Natural killer cell treated with Interleukin-12 subunit alpha and Interleukin-12 subunit beta and Interleukin-15 and Interleukin-18, amount 100 ng/mL, for 72 hours (primary cell): Measurements from ENCODE around the gene TNPO3. TPM values are rescaled to one million over a fixed set of nuclear protein-coding genes. Genes with fewer than 3 reads are reported as not detected.
"Not testable (repeated sequence)": the region's sequence is repeated elsewhere in the genome, so short reads cannot be mapped to it uniquely, and the experiment has no call there.

Experiments
- ATAC-seq, 2 donors: fragments of 150-1000 bp; cut with Tn5 transposase in 1 of 2; sonication (Bioruptor Pico), chemical (Tn5 transposase) in 1 of 2; 2 replicates each; pipeline ENCODE4 v1.10.0; 2021
- DNase-seq: peaks from one replicate; pipeline ENCODE4 v3.0.0; 2022; ENCODE audit warnings: low spot score
- H3K27ac Mint-ChIP-seq, 2 donors: 1 replicate in 1 of 2; 2 replicates in 1 of 2; pipeline ENCODE4 v1.8.0; 2022; ENCODE audit warnings: mixed read lengths in 2 of 2, mild to moderate bottlenecking in 1 of 2, moderate library complexity in 1 of 2
- H3K27me3 Mint-ChIP-seq, 2 donors: 1 replicate in 1 of 2; 2 replicates in 1 of 2; pipeline ENCODE4 v1.8.0; 2022; ENCODE audit warnings: mixed read lengths in 2 of 2
- H3K36me3 Mint-ChIP-seq: one replicate; pipeline ENCODE4 v1.8.0; 2022; ENCODE audit warnings: mixed read lengths
- H3K4me1 Mint-ChIP-seq, 2 donors: 1 replicate in 1 of 2; 2 replicates in 1 of 2; pipeline ENCODE4 v1.8.0; 2022; ENCODE audit warnings: low read depth in 2 of 2, mixed read lengths in 2 of 2, mild to moderate bottlenecking in 1 of 2
- H3K4me3 Mint-ChIP-seq: one replicate; pipeline ENCODE4 v1.8.0; 2022; ENCODE audit warnings: mixed read lengths
- H3K9me3 Mint-ChIP-seq: 2 replicates; pipeline ENCODE4 v1.8.0; 2022; ENCODE audit warnings: mixed read lengths
- total RNA-seq, 2 donors: library from RNA; stranded (reverse); gene quantifications; one replicate each; pipeline ENCODE4 v1.2.3, GENCODE V29; 2022

Gene TNPO3
- total RNA-seq, 2 donors from 2014 or later, result 70.8 to 71.2 TPM

- ATAC-seq (no peak), DNase-seq (no peak)
These were observed 135.7 kb downstream of the TNPO3 start for GRCh38 chr7:128919241-128919640.

GRCh38 chr7:128918016-128918665 lies 136.8 kb downstream of the TNPO3 start:
- H3K27me3 Mint-ChIP-seq, result peaks cover 40 to 46% of the 10 kb centered on the region in 2 donors
- no peak overlapping the region for H3K4me3 Mint-ChIP-seq
- DNase-seq (peak; percentile 10), ATAC-seq (no peak)
- peaks cover 5 to 8% of the 10 kb centered on the region in 2 donors for H3K4me1 Mint-ChIP-seq
- H3K36me3 Mint-ChIP-seq, result no peaks in the 10 kb centered on the region
- H3K27ac Mint-ChIP-seq, result no peak overlapping the region
- no peaks in the 10 kb centered on the region for H3K9me3 Mint-ChIP-seq

More at GRCh38 chr7:128919241-128919640, 135.7 kb downstream of the TNPO3 start:
- H3K27me3 Mint-ChIP-seq, result peaks cover 38 to 42% of the 10 kb centered on the region in 2 donors
- no peak overlapping the region for H3K4me3 Mint-ChIP-seq
- no peaks in the 10 kb centered on the region for H3K9me3 Mint-ChIP-seq
- H3K4me1 Mint-ChIP-seq, result peaks cover 5 to 6% of the 10 kb centered on the region in 2 donors
- no peaks in the 10 kb centered on the region for H3K36me3 Mint-ChIP-seq
- no peak overlapping the region for H3K27ac Mint-ChIP-seq

GRCh38 chr7:128917122-128917521 lies 137.8 kb downstream of the TNPO3 start:
- no peak overlapping the region for H3K4me3 Mint-ChIP-seq
- no peak overlapping the region for H3K27ac Mint-ChIP-seq
- peaks cover 5 to 8% of the 10 kb centered on the region in 2 donors for H3K4me1 Mint-ChIP-seq
- no peaks in the 10 kb centered on the region for H3K9me3 Mint-ChIP-seq
- ATAC-seq, result no peak
- H3K27me3 Mint-ChIP-seq, result peaks cover 43 to 46% of the 10 kb centered on the region in 2 donors
- no peaks in the 10 kb centered on the region for H3K36me3 Mint-ChIP-seq
- peak; percentile 34 for DNase-seq

DNA sequence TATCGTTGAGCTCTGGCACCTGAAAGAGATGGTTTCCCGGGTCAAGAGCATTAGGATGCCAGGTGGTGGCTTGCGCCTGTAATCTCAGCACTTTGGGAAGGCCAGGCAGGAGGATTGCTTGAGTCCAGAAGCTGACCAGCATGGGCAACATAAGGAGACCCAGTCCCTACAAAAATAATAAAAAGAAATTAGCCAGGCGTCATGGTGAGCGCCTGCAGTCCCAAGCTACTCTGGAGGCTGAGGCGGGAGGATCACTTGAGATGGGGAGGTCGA lies 138.3 kb downstream of the TNPO3 start:
- H3K36me3 Mint-ChIP-seq, result no peaks in the 10 kb centered on the region
- no peak overlapping the region for H3K4me3 Mint-ChIP-seq
- no peaks in the 10 kb centered on the region for H3K9me3 Mint-ChIP-seq
- ATAC-seq, result no peak
- peaks cover 5 to 8% of the 10 kb centered on the region in 2 donors for H3K4me1 Mint-ChIP-seq
- H3K27me3 Mint-ChIP-seq, result peaks cover 45 to 46% of the 10 kb centered on the region in 2 donors
- no peak for DNase-seq
- H3K27ac Mint-ChIP-seq, result no peak overlapping the region

DNA sequence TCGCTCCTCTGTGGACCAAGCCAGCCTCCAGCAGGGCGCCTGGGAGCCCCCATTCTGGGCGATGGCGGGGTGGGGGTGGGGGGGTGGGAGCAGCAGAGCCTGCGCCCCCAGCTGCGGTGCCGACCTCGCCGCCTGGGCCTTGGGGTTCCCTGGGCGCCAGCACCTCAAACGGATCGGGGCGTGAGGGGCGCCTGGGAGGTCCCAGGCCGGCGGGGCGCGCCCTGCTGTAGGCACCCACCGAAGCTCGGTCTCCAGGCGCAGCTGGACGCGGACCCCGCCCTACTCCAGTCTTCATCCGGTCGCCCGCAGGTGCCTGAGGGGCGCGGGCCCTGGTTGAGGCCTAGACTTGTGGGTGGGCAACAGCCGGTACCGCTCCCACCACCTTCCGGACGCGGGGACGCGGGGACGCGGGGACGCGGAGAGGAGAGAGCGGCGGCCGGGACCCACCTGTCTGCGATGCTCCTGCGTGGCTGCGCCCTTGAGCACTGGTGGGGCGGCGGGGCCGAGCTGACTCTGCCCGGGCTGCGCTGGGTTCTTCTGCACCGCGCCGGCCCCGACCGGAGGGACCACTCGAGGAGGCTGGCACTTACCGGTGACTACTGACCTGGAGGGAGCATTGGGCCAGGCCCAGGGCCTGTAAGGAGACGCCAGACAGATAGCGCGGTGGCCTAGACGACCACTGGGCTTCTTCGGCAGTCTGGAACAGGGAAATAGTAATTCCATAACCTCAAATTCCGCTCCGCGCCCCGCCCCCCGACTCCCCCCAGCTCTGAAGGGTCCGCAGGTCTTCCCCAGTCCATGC lies 138.9 kb downstream of the TNPO3 start:
- H3K4me1 Mint-ChIP-seq, result peaks cover 5 to 8% of the 10 kb centered on the region in 2 donors
- H3K36me3 Mint-ChIP-seq, result no peaks in the 10 kb centered on the region
- H3K27ac Mint-ChIP-seq, result no peak overlapping the region
- H3K4me3 Mint-ChIP-seq, result no peak overlapping the region
- no peaks in the 10 kb centered on the region for H3K9me3 Mint-ChIP-seq
- H3K27me3 Mint-ChIP-seq, result peaks cover 50% of the 10 kb centered on the region in 2 donors
- DNase-seq, result peak; percentile 54
- ATAC-seq, result no peak

DNA sequence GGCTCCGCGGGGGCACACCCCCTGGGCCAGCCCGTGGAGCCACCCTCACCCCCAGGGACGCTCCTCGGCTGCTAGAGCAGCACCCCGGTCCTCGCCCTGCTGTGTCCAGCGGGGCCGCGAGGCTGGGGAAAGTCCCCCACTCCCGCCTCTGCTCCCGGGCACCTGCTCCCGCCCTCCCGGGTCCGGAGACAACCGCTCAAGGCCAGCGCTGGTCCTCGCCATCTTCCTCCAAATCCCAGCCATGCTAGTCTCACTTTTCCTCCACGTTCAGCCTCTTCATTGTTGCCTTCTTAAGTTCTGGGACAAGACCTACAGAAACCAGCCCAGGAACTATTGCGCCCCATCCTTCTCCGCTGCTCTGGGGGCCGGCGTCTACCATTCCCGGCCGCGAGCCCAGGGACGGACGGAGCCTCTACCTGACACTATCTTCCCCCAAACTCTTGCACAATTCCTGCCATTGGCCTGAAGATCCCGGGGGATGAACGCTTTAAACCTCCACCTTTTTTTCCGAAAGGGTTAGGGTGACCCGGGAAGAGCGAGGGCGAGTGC lies 139.6 kb downstream of the TNPO3 start:
- no peaks in the 10 kb centered on the region for H3K9me3 Mint-ChIP-seq
- H3K27me3 Mint-ChIP-seq, result peaks cover 49% of the 10 kb centered on the region in 2 donors
- ATAC-seq (no peak), DNase-seq (peak; percentile 50)
- peaks cover 5 to 8% of the 10 kb centered on the region in 2 donors for H3K4me1 Mint-ChIP-seq
- no peaks in the 10 kb centered on the region for H3K36me3 Mint-ChIP-seq
- H3K27ac Mint-ChIP-seq, result no peak overlapping the region
- H3K4me3 Mint-ChIP-seq, result peak overlapping the region; percentile 15

- no peaks in the 10 kb centered on the region for H3K36me3 Mint-ChIP-seq
- peaks cover 50 to 53% of the 10 kb centered on the region in 2 donors for H3K27me3 Mint-ChIP-seq
- ATAC-seq (no peak), DNase-seq (peak; percentile 54)
- no peak overlapping the region for H3K4me3 Mint-ChIP-seq
- no peaks in the 10 kb centered on the region for H3K9me3 Mint-ChIP-seq
- H3K4me1 Mint-ChIP-seq, result peaks cover 5 to 8% of the 10 kb centered on the region in 2 donors
- no peak overlapping the region for H3K27ac Mint-ChIP-seq
These were observed 140.3 kb downstream of the TNPO3 start for GRCh38 chr7:128914566-128915151.

DNA sequence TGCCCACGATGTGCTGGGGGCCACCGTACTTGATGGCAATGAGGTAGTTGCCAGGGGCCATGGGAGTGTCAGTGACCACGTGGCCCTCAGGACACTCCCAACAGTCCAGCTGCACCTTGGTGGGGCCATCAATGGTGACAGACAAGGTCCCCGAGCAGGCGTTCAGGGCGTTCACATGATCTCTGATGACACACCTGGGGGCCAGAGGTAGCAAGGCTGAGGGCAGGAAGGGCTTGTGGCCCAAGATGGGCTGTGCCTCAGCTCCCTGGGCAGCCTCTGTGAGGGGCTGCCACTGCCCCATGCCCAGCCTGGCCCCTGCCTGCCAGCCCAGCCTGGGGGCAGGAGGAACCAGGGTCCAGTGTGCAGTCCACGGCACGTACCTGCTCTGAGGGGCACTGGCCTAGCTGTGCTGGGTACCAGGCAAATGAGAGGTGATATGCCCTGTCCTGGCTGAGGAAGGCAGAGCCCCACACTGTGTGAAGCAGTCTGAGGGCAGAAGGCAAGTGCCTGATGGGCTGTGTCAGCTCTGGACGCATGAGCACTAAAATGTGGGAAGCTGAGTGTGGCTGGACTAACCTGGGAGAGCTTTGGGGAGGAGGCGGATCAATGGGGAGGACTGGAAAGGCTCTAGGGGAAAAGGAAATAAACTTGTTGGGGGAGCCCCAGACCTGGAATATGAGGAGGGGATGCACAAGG lies 140.9 kb downstream of the TNPO3 start:
- Mint-ChIP-seq H3K4me3 (no peak overlapping the region), H3K27ac (no peak overlapping the region), H3K27me3 (peaks cover 51 to 53% of the 10 kb centered on the region in 2 donors), H3K4me1 (peaks cover 5 to 8% of the 10 kb centered on the region in 2 donors), H3K36me3 (no peaks in the 10 kb centered on the region), H3K9me3 (no peaks in the 10 kb centered on the region)
- DNase-seq, result peak; percentile 18
- ATAC-seq, result no peak

GRCh38 chr7:128912709-128913495 lies 142.0 kb downstream of the TNPO3 start:
- H3K9me3 Mint-ChIP-seq, H3K4me3 Mint-ChIP-seq, ATAC-seq, H3K4me1 Mint-ChIP-seq, H3K36me3 Mint-ChIP-seq, H3K27ac Mint-ChIP-seq: not testable (repeated sequence)
- peak; percentile 13 for DNase-seq
- peaks cover 44 to 51% of the 10 kb centered on the region in 2 donors for H3K27me3 Mint-ChIP-seq

- no peak overlapping the region for H3K4me3 Mint-ChIP-seq
- H3K27ac Mint-ChIP-seq, result no peak overlapping the region
- no peaks in the 10 kb centered on the region for H3K36me3 Mint-ChIP-seq
- peaks cover 46 to 49% of the 10 kb centered on the region in 2 donors for H3K27me3 Mint-ChIP-seq
- DNase-seq, result no peak
- peaks cover 5 to 8% of the 10 kb centered on the region in 2 donors for H3K4me1 Mint-ChIP-seq
- no peaks in the 10 kb centered on the region for H3K9me3 Mint-ChIP-seq
- no peak for ATAC-seq
These were observed 142.6 kb downstream of the TNPO3 start for GRCh38 chr7:128912281-128912680.

DNA sequence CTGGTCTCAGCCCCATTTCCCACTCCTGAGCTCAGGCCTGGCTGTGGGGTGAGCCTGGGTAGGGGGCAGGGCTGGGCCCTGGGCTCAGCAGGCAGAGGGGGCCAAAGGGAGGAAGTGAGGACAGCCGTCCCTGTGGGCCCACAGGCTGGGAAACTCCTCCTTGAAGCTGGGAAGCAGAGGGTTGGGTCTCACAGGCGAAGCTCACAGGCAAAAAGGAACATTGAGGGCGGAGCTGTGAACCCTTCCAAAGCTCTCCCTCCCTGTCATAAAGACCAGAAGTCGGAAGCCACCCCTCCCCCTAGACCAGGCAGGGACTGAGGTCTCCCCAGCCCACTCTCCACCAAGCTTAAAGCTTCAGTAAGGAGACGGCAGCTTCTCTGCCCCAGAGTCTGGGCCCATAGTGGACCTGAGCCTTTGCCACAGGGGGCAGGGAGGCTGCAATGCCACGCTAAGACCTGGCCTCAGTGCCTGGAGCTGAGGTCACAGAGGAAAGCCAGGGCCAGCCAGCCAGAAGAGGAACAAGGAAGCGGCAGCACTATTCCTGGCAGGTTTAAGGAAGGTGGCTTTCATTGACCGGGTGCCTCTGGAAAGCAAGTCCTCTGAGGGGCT lies 143.4 kb downstream of the TNPO3 start:
- ATAC-seq, result no peak
- H3K27me3 Mint-ChIP-seq, result peaks cover 41 to 49% of the 10 kb centered on the region in 2 donors
- H3K27ac Mint-ChIP-seq, result no peak overlapping the region
- no peak for DNase-seq
- no peaks in the 10 kb centered on the region for H3K9me3 Mint-ChIP-seq
- H3K4me3 Mint-ChIP-seq, result no peak overlapping the region
- H3K4me1 Mint-ChIP-seq, result peaks cover 5 to 8% of the 10 kb centered on the region in 2 donors
- no peaks in the 10 kb centered on the region for H3K36me3 Mint-ChIP-seq

DNA sequence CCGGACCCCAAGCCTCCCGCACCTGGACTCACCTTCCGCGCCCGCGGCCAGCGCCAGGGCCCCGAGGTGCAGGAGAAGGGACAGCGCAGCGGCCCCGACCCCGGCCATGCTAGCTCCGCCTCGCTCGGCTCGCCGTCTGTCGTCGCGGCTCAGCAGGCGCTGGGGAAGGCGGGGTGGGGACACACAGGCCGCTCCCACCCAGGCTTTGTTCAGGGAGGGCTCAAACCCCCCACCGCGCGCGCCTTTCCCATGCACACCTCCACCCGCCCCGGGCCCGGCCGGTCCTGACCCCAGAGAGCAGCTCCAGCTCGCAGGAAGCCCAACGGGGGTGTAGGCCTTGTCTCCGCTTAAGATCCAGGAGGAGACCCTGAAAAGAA lies 144.4 kb downstream of the TNPO3 start, which contains the start of gene KCP:
TSS of gene KCP (minus strand) at position 141 of the 377 bp plus-strand sequence. CDS start at position 108, 33 bp downstream.
- Mint-ChIP-seq H3K36me3 (no peaks in the 10 kb centered on the region), H3K4me1 (peaks cover 5 to 7% of the 10 kb centered on the region in 2 donors), H3K9me3 (no peaks in the 10 kb centered on the region), H3K4me3 (no peak within 1 kb of the TSS), H3K27ac (no peak within 1 kb of the TSS), H3K27me3 (peaks cover 39 to 52% of the 10 kb centered on the region in 2 donors)
- DNase-seq (no peak), ATAC-seq (no peak)
